Liver (tissue), 9 donors: Measurements from ENCODE around the gene MYOM1. TPM values are rescaled to one million over a fixed set of nuclear protein-coding genes. Genes with fewer than 3 reads are reported as not detected.
A peak's percentile ranks its signal among the peaks of the same experiment; 100 is the strongest.

Experiments used
- DNase-seq: peaks from one replicate; pipeline ENCODE4 v3.0.0-alpha.2; 2017; ENCODE audit warnings: low spot score
- H3K27ac ChIP-seq, 2 donors: one replicate each; pipeline ENCODE4 v1.7.0; 2013; ENCODE audit warnings: inconsistent platforms in 2 of 2, low read length in 2 of 2, control low read depth in 1 of 2, low read depth in 1 of 2, mild to moderate bottlenecking in 1 of 2
- H3K27me3 ChIP-seq, 4 donors: one replicate each; pipeline versions ENCODE4 v1.6.1 to v1.7.0; 2013; ENCODE audit warnings: low read length in 3 of 4, inconsistent platforms in 1 of 4, mild to moderate bottlenecking in 1 of 4, moderate library complexity in 1 of 4; ENCODE audit not compliant: control insufficient read depth in 4 of 4, insufficient read depth in 4 of 4
- H3K36me3 ChIP-seq, 4 donors: one replicate each; pipeline versions ENCODE4 v1.6.1 to v1.7.0; 2013; ENCODE audit warnings: low read length in 3 of 4, mild to moderate bottlenecking in 3 of 4, low read depth in 1 of 4, moderate library complexity in 1 of 4; ENCODE audit not compliant: control insufficient read depth in 4 of 4, insufficient read depth in 3 of 4
- H3K4me1 ChIP-seq, 4 donors: one replicate each; pipeline versions ENCODE4 v1.6.1 to v1.7.0; 2013; ENCODE audit warnings: low read length in 3 of 4, mild to moderate bottlenecking in 3 of 4, moderate library complexity in 1 of 4; ENCODE audit not compliant: control insufficient read depth in 4 of 4, insufficient read depth in 4 of 4
- H3K4me3 ChIP-seq, 3 donors: one replicate each; pipeline versions ENCODE4 v1.6.1 to v1.7.0; 2013; ENCODE audit warnings: low read length in 3 of 3, control low read depth in 1 of 3, low read depth in 1 of 3, mild to moderate bottlenecking in 1 of 3
- H3K9ac ChIP-seq, 2 donors: one replicate each; pipeline ENCODE4 v1.7.0; 2013; ENCODE audit warnings: low read length in 2 of 2, mild to moderate bottlenecking in 2 of 2, moderate library complexity in 2 of 2, control low read depth in 1 of 2, low read depth in 1 of 2
- H3K9me3 ChIP-seq, 4 donors: one replicate each; pipeline versions ENCODE4 v1.6.1 to v1.7.0; 2013; ENCODE audit warnings: low read length in 3 of 4; ENCODE audit not compliant: control insufficient read depth in 4 of 4
- NR2F2 ChIP-seq: IDR thresholded peaks from 2 replicates; pipeline ENCODE4 v1.6.1; 2016; ENCODE audit warnings: antibody characterized with exemption
- RXRA ChIP-seq, 2 donors: IDR thresholded peaks; 2 replicates each; pipeline ENCODE4 v1.6.1; 2017 to 2018; ENCODE audit warnings: antibody characterized with exemption in 2 of 2, mild to moderate bottlenecking in 1 of 2
- SP1 ChIP-seq: IDR thresholded peaks from 2 replicates; pipeline ENCODE4 v1.6.1; 2018; ENCODE audit warnings: antibody characterized with exemption, mild to moderate bottlenecking
- TAF1 ChIP-seq: conservative IDR thresholded peaks from 2 replicates; pipeline ENCODE4 v1.6.1; 2016; ENCODE audit warnings: antibody characterized with exemption, mild to moderate bottlenecking
- YY1 ChIP-seq: IDR thresholded peaks from 2 replicates; pipeline ENCODE4 v1.6.1; 2016; ENCODE audit warnings: antibody characterized with exemption, mild to moderate bottlenecking
- WGBS: extraction: QIAGEN DNeasy Blood & Tissue Kit; methylation state at CpG from one replicate; pipeline ENCODE4 v1.1.7; 2013; 5-methylcytosine and 5-hydroxymethylcytosine counted together
- polyA plus RNA-seq, 2 donors: library from polyadenylated mRNA; stranded (reverse) in 1 of 2; unstranded in 1 of 2; fragments of 200-250 nt in 1 of 2; fragments of >200 nt in 1 of 2; fragmentation: Nextera tagmentation in 1 of 2; extraction: Ambion mirVana in 1 of 2; gene quantifications; one replicate each; pipeline versions ENCODE4 v1.2.1 to v1.2.3, GENCODE V29; 2013 to 2015
- total RNA-seq, 2 donors: library from RNA; depleted of rRNA; stranded (reverse); fragments of >200 nt; gene quantifications; one replicate each; pipeline ENCODE4 v1.2.3, GENCODE V29; 2014
- TF ChIP-seq, protein P1 (sequence below): IDR thresholded peaks from 2 replicates; pipeline ENCODE4 v1.6.1; 2016; ENCODE audit warnings: antibody characterized with exemption
- TF ChIP-seq, protein P2 (sequence below): IDR thresholded peaks from 2 replicates; pipeline ENCODE4 v1.6.1; 2016; ENCODE audit warnings: antibody characterized with exemption
- TF ChIP-seq, protein P3 (sequence below): IDR thresholded peaks from 2 replicates; pipeline ENCODE4 v1.6.1; 2016; ENCODE audit warnings: antibody characterized with exemption, mild to moderate bottlenecking
- donor health status: healthy.
- donor health status: healthy.
- donor health status: healthy.
- donor health status: healthy.
- donor health status: healthy.

MYOM1 gene
- total and polyA plus RNA-seq, 4 donors = 10.1 to 48.4 (median 21.3) TPM

DNA sequence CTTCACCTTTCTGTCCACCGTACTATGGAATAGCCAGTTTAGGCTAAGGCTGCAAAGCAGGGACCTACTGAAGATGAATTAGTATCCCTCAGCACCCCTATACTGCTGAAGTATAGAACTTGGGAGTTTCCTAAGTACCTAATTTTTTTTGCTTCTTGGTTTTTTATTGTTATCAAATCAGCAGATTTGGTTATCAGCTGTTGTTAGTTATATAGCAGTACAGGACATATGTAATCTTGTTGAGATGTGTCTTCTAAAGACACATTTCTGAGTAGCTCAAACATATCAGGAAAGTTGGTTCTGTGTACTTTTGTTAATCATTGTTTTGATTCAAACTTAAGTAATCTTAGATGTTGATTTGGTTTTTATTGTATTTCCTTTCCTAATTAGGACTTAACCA, 33.1 kb upstream of the MYOM1 start:
- peak overlapping the region; percentile 37 to 48 for H3K27ac ChIP-seq
- H3K9ac ChIP-seq = no peak overlapping the region
- H3K4me1 ChIP-seq = peaks cover 2 to 53% (median 23%) of the 10 kb centered on the region in 4 donors
- H3K4me3 ChIP-seq = no peak overlapping the region
- no peak for DNase-seq
- H3K27me3 ChIP-seq = no peaks in the 10 kb centered on the region
- H3K9me3 ChIP-seq = no peaks in the 10 kb centered on the region
- WGBS = 81% methylated on average over 1 of the region's 1 CpG
- no peak for TF ChIP-seq YY1
- TF ChIP-seq, protein P1, sequence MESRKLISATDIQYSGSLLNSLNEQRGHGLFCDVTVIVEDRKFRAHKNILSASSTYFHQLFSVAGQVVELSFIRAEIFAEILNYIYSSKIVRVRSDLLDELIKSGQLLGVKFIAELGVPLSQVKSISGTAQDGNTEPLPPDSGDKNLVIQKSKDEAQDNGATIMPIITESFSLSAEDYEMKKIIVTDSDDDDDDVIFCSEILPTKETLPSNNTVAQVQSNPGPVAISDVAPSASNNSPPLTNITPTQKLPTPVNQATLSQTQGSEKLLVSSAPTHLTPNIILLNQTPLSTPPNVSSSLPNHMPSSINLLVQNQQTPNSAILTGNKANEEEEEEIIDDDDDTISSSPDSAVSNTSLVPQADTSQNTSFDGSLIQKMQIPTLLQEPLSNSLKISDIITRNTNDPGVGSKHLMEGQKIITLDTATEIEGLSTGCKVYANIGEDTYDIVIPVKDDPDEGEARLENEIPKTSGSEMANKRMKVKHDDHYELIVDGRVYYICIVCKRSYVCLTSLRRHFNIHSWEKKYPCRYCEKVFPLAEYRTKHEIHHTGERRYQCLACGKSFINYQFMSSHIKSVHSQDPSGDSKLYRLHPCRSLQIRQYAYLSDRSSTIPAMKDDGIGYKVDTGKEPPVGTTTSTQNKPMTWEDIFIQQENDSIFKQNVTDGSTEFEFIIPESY = no peak
- H3K36me3 ChIP-seq = peaks cover 2 to 33% (median 24%) of the 10 kb centered on the region in 4 donors

DNA sequence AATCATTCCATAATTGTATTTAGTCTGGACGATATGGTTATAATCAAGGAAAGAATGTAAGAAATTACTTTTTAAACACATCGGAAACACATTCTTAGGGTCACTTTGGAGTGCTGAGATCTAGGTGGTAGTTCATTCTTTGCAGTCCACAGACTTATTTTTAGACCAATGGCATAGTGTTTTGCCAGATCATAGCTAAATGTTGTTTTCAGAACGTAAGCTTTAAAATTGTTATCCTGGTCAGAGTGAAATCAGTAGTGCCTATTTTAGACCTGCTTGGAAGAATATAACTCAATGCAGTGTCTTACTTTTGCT, 32.2 kb upstream of the MYOM1 start:
- WGBS = 81% methylated on average over 3 of the region's 3 CpGs

DNA sequence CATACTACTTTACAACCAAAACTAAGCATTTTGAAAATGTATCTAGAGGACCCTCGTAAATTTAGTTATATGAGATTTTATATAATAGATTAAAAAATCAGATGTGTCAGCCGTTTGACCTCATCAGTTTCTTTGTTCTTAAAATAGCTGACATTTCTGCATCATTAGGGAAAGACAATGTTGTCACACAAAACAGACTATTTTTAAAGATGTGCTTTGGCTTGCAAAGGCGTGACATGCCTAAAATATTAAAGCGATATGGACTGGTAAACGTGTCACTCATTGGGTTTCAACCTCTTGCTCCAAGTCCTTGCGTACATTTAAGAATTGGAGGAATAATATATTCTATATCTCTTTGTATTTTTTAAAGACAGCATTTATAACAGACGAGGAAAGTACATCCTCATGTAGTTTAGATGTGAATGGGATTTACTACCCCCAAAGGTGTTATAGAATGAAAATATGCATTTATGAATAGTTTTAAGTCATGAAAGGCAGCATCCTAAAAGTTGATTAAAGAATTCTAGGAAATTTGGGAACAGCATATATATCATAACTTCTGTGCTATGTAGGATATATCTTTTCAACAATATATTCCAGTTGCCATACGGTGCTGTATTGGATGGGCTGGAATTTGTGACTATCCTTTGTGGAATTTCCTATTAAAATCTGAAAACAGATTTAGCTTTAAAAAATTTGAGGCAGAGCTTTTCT, 31.6 kb upstream of the MYOM1 start:
- H3K36me3 ChIP-seq = peaks cover 2 to 31% (median 24%) of the 10 kb centered on the region in 4 donors

More for the DNA sequence above, 32.2 kb upstream of the MYOM1 start:
- Histone ChIP-seq H3K9me3 (no peaks in the 10 kb centered on the region), H3K9ac (peak overlapping the region in 1 of 2 donors; percentile 26), H3K4me3 (no peak overlapping the region), H3K4me1 (peaks cover 2 to 46% (median 24%) of the 10 kb centered on the region in 4 donors), H3K27me3 (no peaks in the 10 kb centered on the region), H3K27ac (peak overlapping the region in 1 of 2 donors; percentile 49), H3K36me3 (peaks cover 2 to 31% (median 24%) of the 10 kb centered on the region in 4 donors)
- TF ChIP-seq, protein P2, sequence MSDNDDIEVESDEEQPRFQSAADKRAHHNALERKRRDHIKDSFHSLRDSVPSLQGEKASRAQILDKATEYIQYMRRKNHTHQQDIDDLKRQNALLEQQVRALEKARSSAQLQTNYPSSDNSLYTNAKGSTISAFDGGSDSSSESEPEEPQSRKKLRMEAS = no peak
- TF ChIP-seq TAF1 (no peak), NR2F2 (no peak), RXRA (IDR thresholded peaks at IDR 0.05) (no peak), YY1 (no peak)
- DNase-seq = no peak

More for the DNA sequence above, 31.6 kb upstream of the MYOM1 start:
- Histone ChIP-seq H3K27ac (no peak overlapping the region), H3K9ac (no peak overlapping the region), H3K4me1 (peaks cover 2 to 45% (median 26%) of the 10 kb centered on the region in 4 donors), H3K27me3 (no peaks in the 10 kb centered on the region), H3K4me3 (no peak overlapping the region), H3K9me3 (no peaks in the 10 kb centered on the region)
- no peak for DNase-seq
- WGBS = 77% methylated on average over 8 of the region's 8 CpGs
- no peak for TF ChIP-seq SP1
- TF ChIP-seq, protein P3, sequence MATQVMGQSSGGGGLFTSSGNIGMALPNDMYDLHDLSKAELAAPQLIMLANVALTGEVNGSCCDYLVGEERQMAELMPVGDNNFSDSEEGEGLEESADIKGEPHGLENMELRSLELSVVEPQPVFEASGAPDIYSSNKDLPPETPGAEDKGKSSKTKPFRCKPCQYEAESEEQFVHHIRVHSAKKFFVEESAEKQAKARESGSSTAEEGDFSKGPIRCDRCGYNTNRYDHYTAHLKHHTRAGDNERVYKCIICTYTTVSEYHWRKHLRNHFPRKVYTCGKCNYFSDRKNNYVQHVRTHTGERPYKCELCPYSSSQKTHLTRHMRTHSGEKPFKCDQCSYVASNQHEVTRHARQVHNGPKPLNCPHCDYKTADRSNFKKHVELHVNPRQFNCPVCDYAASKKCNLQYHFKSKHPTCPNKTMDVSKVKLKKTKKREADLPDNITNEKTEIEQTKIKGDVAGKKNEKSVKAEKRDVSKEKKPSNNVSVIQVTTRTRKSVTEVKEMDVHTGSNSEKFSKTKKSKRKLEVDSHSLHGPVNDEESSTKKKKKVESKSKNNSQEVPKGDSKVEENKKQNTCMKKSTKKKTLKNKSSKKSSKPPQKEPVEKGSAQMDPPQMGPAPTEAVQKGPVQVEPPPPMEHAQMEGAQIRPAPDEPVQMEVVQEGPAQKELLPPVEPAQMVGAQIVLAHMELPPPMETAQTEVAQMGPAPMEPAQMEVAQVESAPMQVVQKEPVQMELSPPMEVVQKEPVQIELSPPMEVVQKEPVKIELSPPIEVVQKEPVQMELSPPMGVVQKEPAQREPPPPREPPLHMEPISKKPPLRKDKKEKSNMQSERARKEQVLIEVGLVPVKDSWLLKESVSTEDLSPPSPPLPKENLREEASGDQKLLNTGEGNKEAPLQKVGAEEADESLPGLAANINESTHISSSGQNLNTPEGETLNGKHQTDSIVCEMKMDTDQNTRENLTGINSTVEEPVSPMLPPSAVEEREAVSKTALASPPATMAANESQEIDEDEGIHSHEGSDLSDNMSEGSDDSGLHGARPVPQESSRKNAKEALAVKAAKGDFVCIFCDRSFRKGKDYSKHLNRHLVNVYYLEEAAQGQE = peak; percentile 5
- TF ChIP-seq NR2F2 = no peak
- no peak for TF ChIP-seq TAF1
